Raji (cell line): ENCODE measurements around the gene FBXO4.

Source experiments
- POLR2A ChIP-seq: IDR thresholded peaks from 2 replicates; pipeline ENCODE4 v1.6.1; 2011; ENCODE audit warnings: low read depth, low read length, control low read depth; ENCODE audit not compliant: insufficient read depth

FBXO4 gene

GRCh38 chr5:41956943-41957342 lies 31.9 kb downstream of the FBXO4 start:
- no peak for TF ChIP-seq POLR2A

DNA sequence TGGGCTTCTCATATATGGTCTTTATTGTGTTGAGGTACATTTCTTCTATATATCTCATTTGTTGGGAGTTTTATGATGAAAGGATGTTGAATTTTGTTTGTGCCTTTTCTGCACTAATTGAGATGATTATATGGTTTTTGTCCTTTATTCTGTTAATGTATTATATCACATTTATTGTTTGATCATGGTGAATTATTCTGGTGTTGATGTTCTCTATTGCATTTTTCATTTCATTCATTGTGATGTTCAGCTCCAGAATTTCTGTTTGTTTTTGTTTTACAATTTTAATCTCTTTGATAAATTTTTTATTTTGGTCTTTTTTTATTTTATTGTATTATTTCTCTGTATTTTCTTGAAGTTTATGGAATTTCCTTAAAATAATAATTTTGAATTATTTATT lies 35.4 kb downstream of the FBXO4 start:
- TF ChIP-seq POLR2A: no peak

- no peak for TF ChIP-seq POLR2A
Observed at GRCh38 chr5:41961736-41962135, 36.7 kb downstream of the FBXO4 start.

DNA sequence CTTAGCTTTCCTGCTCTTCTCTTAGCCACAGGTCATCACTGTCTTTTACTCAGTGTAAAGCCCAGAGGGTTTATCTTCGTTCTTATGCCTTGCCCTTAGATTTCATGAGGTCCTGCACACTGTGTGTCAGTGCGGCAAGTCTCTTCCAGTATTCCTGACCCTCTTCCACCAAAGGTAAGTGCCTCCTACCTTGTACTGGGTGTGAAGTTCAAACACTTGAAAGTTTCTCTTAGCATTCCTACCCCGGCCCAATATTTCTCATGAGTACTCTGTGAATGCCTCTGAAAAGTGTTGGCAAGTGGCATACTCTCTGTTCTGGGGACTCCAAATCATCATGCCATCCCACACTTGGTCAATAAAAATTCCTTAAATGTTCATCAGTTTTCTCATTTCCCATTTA lies 37.4 kb downstream of the FBXO4 start:
- no peak for TF ChIP-seq POLR2A

- TF ChIP-seq POLR2A: no peak
Observed at GRCh38 chr5:41966401-41967105, 41.5 kb downstream of the FBXO4 start.

DNA sequence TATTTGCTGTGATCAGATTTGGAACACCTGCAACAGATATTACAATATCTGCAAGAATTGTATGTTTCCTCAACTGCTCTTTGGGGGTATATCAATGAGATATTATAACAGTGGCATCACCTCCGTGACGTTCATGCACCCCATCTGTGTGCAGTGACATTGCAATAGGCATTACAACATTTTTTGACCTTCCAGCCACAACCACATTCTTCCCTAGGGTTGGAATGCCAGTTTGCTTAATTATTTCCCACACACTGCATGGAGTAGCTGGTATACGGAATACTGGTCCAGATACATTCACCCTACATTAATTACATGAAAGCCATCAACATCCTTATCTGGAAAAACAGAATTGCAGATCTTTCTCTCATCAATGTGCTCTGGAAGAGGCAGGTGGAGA lies 42.3 kb downstream of the FBXO4 start:
- TF ChIP-seq POLR2A: no peak

GRCh38 chr5:41968153-41968723 lies 43.2 kb downstream of the FBXO4 start:
- no peak for TF ChIP-seq POLR2A

- TF ChIP-seq POLR2A: no peak
Observed at GRCh38 chr5:41973087-41973486, 48.0 kb downstream of the FBXO4 start.

- TF ChIP-seq POLR2A: no peak
Observed at GRCh38 chr5:41973887-41974286, 48.8 kb downstream of the FBXO4 start.

GRCh38 chr5:41978676-41979075 lies 53.6 kb downstream of the FBXO4 start:
- TF ChIP-seq POLR2A: no peak

DNA sequence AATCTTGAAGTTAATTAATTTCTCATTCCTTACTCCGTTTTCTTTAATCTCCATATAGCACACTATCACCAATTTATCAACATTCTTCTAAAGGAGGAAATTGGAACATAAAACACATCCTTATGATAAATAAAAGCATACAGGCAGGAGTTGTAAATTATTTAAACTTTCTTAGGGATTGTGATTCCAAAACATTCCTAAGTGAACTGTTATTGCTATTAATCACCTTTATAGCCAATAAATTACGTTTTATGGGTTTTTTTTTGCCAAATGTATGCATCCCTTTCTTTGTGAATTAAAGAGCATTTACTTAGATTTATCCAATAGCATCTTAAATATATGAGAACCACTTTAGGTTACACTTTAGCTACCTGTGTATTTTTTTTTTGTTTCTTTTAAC lies 55.3 kb downstream of the FBXO4 start:
- TF ChIP-seq POLR2A: no peak

- no peak for TF ChIP-seq POLR2A
Observed at GRCh38 chr5:41980870-41981269, 55.8 kb downstream of the FBXO4 start.

DNA sequence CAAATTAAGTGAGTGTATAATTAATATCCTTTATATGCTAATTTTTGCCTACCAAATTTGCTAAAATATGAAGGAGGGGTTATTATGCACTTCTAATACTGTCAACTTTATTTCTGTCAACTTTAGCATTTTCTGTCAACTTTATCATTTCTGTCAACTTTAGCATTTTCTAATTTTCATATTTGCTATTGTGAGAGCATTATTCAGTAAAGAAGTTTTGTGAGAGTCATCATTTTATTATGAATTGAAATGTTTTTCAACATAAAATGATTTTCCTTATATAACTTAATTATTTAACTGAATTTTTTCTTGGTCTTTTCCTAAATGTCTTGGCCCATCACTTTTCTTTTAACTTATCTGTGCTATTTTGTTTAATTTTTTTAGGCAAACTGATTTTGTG lies 58.2 kb downstream of the FBXO4 start:
- no peak for TF ChIP-seq POLR2A

- no peak for TF ChIP-seq POLR2A
Observed at GRCh38 chr5:41985945-41986695, 61.0 kb downstream of the FBXO4 start.
